Colonic mucosa (tissue), 4 donors: ENCODE measurements around the gene UBASH3B. TPM values are rescaled to one million over a fixed set of nuclear protein-coding genes. Genes with fewer than 3 reads are reported as not detected.
"Not testable (repeated sequence)": the region's sequence is repeated elsewhere in the genome, so short reads cannot be mapped to it uniquely, and the experiment has no call there.

Experiments
- DNase-seq: peaks from one replicate; pipeline ENCODE4 v3.0.0-alpha.2; 2020
- H3K27ac ChIP-seq: fragments of 200-600 bp; one replicate; pipeline ENCODE4 v1.8.0; 2021
- H3K27me3 ChIP-seq: fragments of 200-600 bp; one replicate; pipeline ENCODE4 v1.8.0; 2021
- H3K36me3 ChIP-seq: fragments of 200-600 bp; one replicate; pipeline ENCODE4 v1.8.0; 2021
- H3K4me1 ChIP-seq: fragments of 200-600 bp; one replicate; pipeline ENCODE4 v1.8.0; 2021; ENCODE audit warnings: mild to moderate bottlenecking
- H3K4me3 ChIP-seq: fragments of 200-600 bp; one replicate; pipeline ENCODE4 v1.8.0; 2021
- H3K9ac ChIP-seq, 2 donors: one replicate each; pipeline ENCODE4 v1.7.0; 2013; ENCODE audit warnings: control low read depth in 2 of 2, low read depth in 2 of 2, low read length in 2 of 2
- H3K9me3 ChIP-seq: fragments of 200-600 bp; one replicate; pipeline ENCODE4 v1.8.0; 2021
- CTCF ChIP-seq: fragments of 200-600 bp; IDR thresholded peaks from one replicate; pipeline ENCODE4 v1.8.0; 2022; ENCODE audit warnings: antibody characterized with exemption, mild to moderate bottlenecking
- intact Hi-C: fragments of 100-400 bp; cut with DNase I; formaldehyde crosslinking; loops from one replicate; pipeline ENCODE4 v1.14.1; 2022
- total RNA-seq, 2 donors: library from RNA; stranded (reverse); fragmentation: NEBNext Ultra II Directional in 1 of 2; extraction: Animal tissue kit (Norgen Biotek cat#: 25700) in 1 of 2; gene quantifications; one replicate each; pipeline ENCODE4 v1.2.1, GENCODE V29; 2021
- donor health status: healthy.
- donor health status: DM: no; HTN: no; CAD: no.
- donor health status: DM: no; HTN: no; CAD: no.

UBASH3B gene
- total RNA-seq, 2 donors from 2014 or later, result 3.7 to 5.8 TPM

GRCh38 chr11:122853261-122853660, 197.7 kb downstream of the UBASH3B start:
- Histone ChIP-seq H3K4me3 (no peak overlapping the region), H3K36me3 (no peaks in the 10 kb centered on the region), H3K27me3 (no peaks in the 10 kb centered on the region), H3K9ac (no peak overlapping the region), H3K4me1 (no peaks in the 10 kb centered on the region), H3K27ac (no peak overlapping the region), H3K9me3 (no peaks in the 10 kb centered on the region)
- no peak for TF ChIP-seq CTCF
- intact Hi-C loops, result loop anchor here (5.0 kb wide), 3 partner anchors 56 to 271 kb away; no protein-coding TSS in a partner anchor
- DNase-seq, result no peak

- intact Hi-C loops, result loop anchor here (5.0 kb wide), 3 partner anchors 57 to 272 kb away; no protein-coding TSS in a partner anchor
- DNase-seq, result peak; percentile 63
- Histone ChIP-seq H3K27ac (no peak overlapping the region), H3K27me3 (no peaks in the 10 kb centered on the region), H3K9me3 (no peaks in the 10 kb centered on the region), H3K9ac (no peak overlapping the region), H3K4me1 (no peaks in the 10 kb centered on the region), H3K4me3 (no peak overlapping the region), H3K36me3 (no peaks in the 10 kb centered on the region)
- peak; percentile 74 for TF ChIP-seq CTCF
Measured at GRCh38 chr11:122853971-122854446, 198.5 kb downstream of the UBASH3B start.

GRCh38 chr11:122861631-122862030, 206.1 kb downstream of the UBASH3B start:
- intact Hi-C loops, result loop anchor here (5.0 kb wide), 1 partner anchor 161 kb away; no protein-coding TSS in a partner anchor
- TF ChIP-seq CTCF, result no peak
- H3K4me3 ChIP-seq, result no peak overlapping the region
- no peaks in the 10 kb centered on the region for H3K4me1 ChIP-seq
- H3K27me3 ChIP-seq, result no peaks in the 10 kb centered on the region
- no peak for DNase-seq
- H3K9ac ChIP-seq, result no peak overlapping the region
- H3K36me3 ChIP-seq, result no peaks in the 10 kb centered on the region
- no peaks in the 10 kb centered on the region for H3K9me3 ChIP-seq
- H3K27ac ChIP-seq, result no peak overlapping the region

- Histone ChIP-seq H3K4me1 (no peaks in the 10 kb centered on the region), H3K9me3 (no peaks in the 10 kb centered on the region), H3K9ac (no peak overlapping the region), H3K36me3 (no peaks in the 10 kb centered on the region), H3K4me3 (no peak overlapping the region), H3K27ac (no peak overlapping the region), H3K27me3 (no peaks in the 10 kb centered on the region)
- intact Hi-C loops, result loop anchor here (5.0 kb wide), 1 partner anchor 160 kb away; no protein-coding TSS in a partner anchor
- DNase-seq, result no peak
- TF ChIP-seq CTCF, result no peak
Measured at GRCh38 chr11:122862091-122862490, 206.6 kb downstream of the UBASH3B start.

- H3K9ac ChIP-seq, H3K36me3 ChIP-seq, H3K4me1 ChIP-seq, H3K27ac ChIP-seq, H3K4me3 ChIP-seq, DNase-seq, H3K27me3 ChIP-seq, H3K9me3 ChIP-seq: not testable (repeated sequence)
- intact Hi-C loops, result loop anchor here (5.0 kb wide), 1 partner anchor 159 kb away; no protein-coding TSS in a partner anchor
Measured at GRCh38 chr11:122863154-122863553, 207.6 kb downstream of the UBASH3B start.

- Histone ChIP-seq H3K9ac (no peak overlapping the region), H3K27ac (no peak overlapping the region), H3K27me3 (no peaks in the 10 kb centered on the region), H3K4me3 (no peak overlapping the region), H3K36me3 (no peaks in the 10 kb centered on the region), H3K4me1 (no peaks in the 10 kb centered on the region), H3K9me3 (no peaks in the 10 kb centered on the region)
- peak; percentile 29 for DNase-seq
- intact Hi-C loops, result loop anchor here (5.0 kb wide), 1 partner anchor 158 kb away; no protein-coding TSS in a partner anchor
- peak; percentile 77 for TF ChIP-seq CTCF
Measured at GRCh38 chr11:122863704-122864326, 208.3 kb downstream of the UBASH3B start.
